ENCODE data around the gene UBE3D.
A peak's percentile ranks its signal among the peaks of the same experiment; 100 is the strongest.
"Not testable (repeated sequence)": the region's sequence is repeated elsewhere in the genome, so short reads cannot be mapped to it uniquely, and the experiment has no call there.

Gene UBE3D

GRCh38 chr6:83055366-83055964 lies 10.2 kb downstream of the UBE3D start:
- DNase-seq (ENCODE audit: low read depth in 2 of 2) = peak in 1 of 2 experiments; percentile 36

- no peak for DNase-seq (ENCODE audit: low read depth in 2 of 2)
Measured at GRCh38 chr6:83053678-83054077, 12.0 kb downstream of the UBE3D start.

- no peak for DNase-seq (ENCODE audit: low read depth in 2 of 2)
Measured at GRCh38 chr6:83051377-83052172, 14.1 kb downstream of the UBE3D start.

- no peak for DNase-seq (ENCODE audit: low read depth in 2 of 2)
Measured at GRCh38 chr6:83047065-83047754, 18.4 kb downstream of the UBE3D start.

DNA sequence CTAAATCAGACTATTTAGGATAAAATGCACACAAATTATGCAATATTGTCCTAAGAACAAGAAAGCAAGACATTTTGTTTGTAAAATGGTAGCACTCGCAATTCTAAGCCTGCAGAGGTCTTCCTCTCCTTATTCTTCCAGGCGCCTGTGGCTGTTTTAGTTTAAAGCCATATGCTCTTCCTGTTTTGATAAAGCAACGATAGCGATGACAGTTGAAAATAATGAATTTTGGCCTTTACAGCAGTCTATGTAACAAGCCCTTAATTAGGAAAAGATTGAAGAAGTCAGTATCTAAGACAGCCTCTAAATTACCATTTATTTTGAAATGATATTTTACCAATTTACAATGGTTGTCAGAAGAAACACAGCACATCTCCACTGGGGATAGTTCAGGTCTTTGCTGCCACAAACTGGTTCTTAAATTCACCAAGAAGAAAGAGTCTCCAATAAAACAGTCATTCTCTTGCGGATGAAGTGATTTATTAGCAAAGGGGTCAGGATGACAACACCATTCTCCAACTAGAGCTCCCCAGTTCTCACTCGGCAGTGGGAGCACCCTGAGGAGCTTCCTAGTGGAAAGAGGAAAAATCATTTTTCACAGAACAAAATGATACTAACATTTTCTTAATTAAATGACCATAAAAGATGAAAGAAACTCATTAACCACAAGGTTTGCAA lies 21.4 kb downstream of the UBE3D start:
- DNase-seq (ENCODE audit: low read depth in 2 of 2) = peak; percentile 61 to 62

GRCh38 chr6:83042467-83043053 lies 23.1 kb downstream of the UBE3D start:
- DNase-seq (ENCODE audit: low read depth in 2 of 2) = no peak

- no peak for DNase-seq (ENCODE audit: low read depth in 2 of 2)
Measured at GRCh38 chr6:83038246-83038645, 27.4 kb downstream of the UBE3D start.

GRCh38 chr6:83031689-83032088 lies 34.0 kb downstream of the UBE3D start:
- no peak for DNase-seq (ENCODE audit: low read depth in 2 of 2)

DNA sequence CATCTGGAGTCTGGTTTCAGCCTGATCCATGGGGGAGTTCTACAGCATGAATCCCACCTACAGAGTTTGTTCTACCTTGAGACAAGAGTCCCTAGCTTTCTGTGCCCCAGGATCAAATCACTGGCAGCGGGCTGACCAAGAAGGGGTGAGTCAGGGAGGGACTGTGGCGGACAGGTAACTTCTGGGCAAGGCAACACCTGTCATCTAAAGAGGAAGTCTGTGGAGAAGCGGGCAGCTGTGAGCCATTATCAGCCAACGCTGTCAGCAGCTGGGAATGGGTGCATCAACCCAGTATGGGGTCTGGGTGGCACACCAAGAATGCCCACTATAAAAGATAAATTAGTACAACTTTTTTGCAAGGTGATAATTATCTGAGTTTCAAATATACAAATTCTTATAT lies 45.9 kb downstream of the UBE3D start:
- no peak for DNase-seq (ENCODE audit: low read depth in 2 of 2)

- not testable (repeated sequence) for DNase-seq (ENCODE audit: low read depth in 2 of 2)
Measured at GRCh38 chr6:83011131-83011530, 54.5 kb downstream of the UBE3D start.

DNA sequence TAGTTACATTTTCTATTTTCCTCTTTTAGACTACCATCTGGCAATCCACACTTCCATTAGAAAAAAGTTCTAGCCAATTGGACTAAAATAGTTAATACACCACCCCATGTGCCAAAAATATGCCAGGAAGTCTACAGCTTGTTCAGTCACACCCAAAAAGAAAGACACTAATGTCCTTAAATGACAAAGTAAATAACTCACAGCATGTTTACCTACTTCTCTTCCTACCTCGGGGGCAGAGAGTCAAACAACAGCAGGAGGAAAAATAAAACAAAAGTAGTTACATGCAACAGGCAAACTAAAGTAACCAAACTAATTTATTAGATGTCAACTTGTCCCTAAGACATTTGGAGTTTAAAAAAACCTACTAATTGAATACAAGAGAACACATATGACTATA lies 57.0 kb downstream of the UBE3D start:
- DNase-seq (ENCODE audit: low read depth in 2 of 2) = no peak

DNA sequence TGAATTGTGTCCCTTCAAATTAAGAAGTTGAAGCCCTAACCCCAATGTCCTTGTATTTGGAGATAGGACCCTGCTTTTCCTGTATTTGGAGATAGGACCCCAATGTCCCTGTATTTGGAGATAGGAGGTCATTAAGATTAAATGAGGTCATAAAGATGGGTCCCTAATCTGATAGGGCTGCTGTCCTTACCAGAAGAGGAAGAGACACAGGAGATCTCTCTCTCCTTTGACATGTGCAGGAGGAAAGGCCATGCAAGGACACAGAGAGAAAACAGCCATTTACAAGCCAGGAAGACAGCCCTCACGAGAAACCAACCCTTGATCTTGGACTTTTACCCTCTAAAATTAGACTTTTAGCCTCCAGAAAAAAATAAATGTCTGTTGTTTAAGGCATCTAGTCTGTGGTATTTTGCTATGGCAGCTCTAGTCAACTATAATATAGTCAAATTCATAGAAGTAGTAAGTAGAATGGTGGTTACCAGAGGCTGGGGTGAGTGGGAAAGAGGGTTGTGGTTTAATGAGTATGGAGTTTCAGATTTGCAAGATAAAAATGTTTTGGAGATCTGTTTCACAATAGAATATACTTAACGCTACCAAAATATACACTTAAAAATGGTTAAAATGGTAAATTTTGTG lies 59.3 kb downstream of the UBE3D start:
- no peak for DNase-seq (ENCODE audit: low read depth in 2 of 2)

DNA sequence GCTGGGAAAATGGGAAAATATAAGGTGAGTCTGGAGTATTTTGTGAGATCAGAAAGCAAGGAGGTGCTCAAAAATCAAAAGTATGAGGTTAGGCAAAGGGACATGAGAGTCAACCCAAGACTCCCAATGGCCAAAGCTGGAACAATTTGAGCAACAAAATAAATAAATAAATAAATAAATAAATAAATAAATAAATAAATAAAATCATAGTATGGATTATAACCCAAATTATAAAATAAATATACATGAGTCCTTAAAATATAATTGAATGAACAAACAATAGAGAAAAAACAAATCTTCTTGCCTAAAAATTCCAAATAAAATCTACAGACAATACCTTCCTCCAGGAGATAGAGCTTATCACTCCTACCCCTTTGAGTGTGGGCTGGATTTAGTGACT lies 69.5 kb downstream of the UBE3D start:
- no peak for DNase-seq (ENCODE audit: low read depth in 2 of 2)

- DNase-seq (ENCODE audit: low read depth in 2 of 2) = no peak
Measured at GRCh38 chr6:82995066-82995465, 70.6 kb downstream of the UBE3D start.

GRCh38 chr6:82989736-82990290 lies 75.8 kb downstream of the UBE3D start:
- no peak for DNase-seq (ENCODE audit: low read depth in 2 of 2)

DNA sequence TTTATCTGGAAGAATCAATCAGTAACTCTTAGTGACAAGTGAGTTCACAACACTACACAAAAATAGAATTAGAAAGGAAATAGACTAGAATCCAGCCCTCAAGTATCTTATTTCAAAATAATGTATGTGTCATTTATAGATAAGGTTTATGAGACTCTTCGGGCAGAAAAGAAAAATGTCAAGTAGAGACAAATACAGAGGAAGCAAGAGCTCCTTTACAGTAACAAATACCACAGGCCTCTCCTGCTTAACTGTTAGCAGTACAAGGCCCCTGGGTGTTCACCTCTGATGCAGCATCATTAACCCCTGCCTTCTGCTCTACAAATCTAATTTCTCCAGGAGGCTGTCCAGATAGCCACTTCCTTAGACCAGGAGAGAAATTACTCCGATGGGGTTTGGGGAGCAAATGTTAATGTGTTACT lies 76.7 kb downstream of the UBE3D start:
- no peak for DNase-seq (ENCODE audit: low read depth in 2 of 2)

DNA sequence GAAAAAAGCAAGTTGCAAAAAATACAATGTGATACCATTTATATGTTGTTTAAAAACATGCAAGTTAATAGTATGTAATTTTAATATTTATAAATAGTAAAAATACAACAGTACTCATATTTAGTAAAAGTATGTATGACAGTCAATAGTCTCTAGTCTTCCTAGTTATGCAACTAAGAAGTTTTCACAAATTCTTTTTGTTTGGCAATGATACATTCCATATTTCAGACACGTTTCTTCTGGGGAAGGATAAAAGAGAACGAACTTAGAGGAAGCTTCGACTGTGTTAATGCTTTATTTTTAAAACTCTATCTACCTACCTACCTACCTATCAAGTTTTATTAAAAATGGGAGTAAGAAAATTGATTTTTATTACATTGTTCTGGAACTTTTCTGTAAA lies 77.7 kb downstream of the UBE3D start:
- DNase-seq (ENCODE audit: low read depth in 2 of 2) = no peak

- no peak for DNase-seq (ENCODE audit: low read depth in 2 of 2)
Measured at GRCh38 chr6:82987416-82987815, 78.2 kb downstream of the UBE3D start.

GRCh38 chr6:82984720-82985119 lies 80.9 kb downstream of the UBE3D start:
- DNase-seq (ENCODE audit: low read depth in 2 of 2) = no peak

GRCh38 chr6:82980086-82980485 lies 85.6 kb downstream of the UBE3D start:
- peak; percentile 83 to 85 for DNase-seq (ENCODE audit: low read depth in 2 of 2)

- DNase-seq (ENCODE audit: low read depth in 2 of 2) = no peak
Measured at GRCh38 chr6:82979657-82980056, 86.0 kb downstream of the UBE3D start.

All from fibroblast of skin of left quadriceps (primary cell).